ENCODE data around the gene RUFY4.

Gene RUFY4

GRCh38 chr2:218030409-218031195 lies 38.5 kb upstream of the RUFY4 start:
- TF ChIP-seq CTCF (IDR thresholded peaks at IDR 0.05; ENCODE audit: low read depth, low read length, missing control alignments) = no peak
- in situ Hi-C loops (cut with HindIII; ENCODE audit: low sequenced_read_pairs) = no loop called here
- no peak for DNase-seq (ENCODE audit: low read depth)
- no peak overlapping the region for H3K4me3 ChIP-seq (ENCODE audit: low read depth, low read length)

GRCh38 chr2:218031261-218031660 lies 37.8 kb upstream of the RUFY4 start:
- TF ChIP-seq CTCF (IDR thresholded peaks at IDR 0.05; ENCODE audit: low read depth, low read length, missing control alignments) = no peak
- H3K4me3 ChIP-seq (ENCODE audit: low read depth, low read length) = no peak overlapping the region
- DNase-seq (ENCODE audit: low read depth) = no peak
- in situ Hi-C loops (cut with HindIII; ENCODE audit: low sequenced_read_pairs) = no loop called here

GRCh38 chr2:218031771-218032257 lies 37.2 kb upstream of the RUFY4 start:
- in situ Hi-C loops (cut with HindIII; ENCODE audit: low sequenced_read_pairs) = no loop called here
- no peak overlapping the region for H3K4me3 ChIP-seq (ENCODE audit: low read depth, low read length)
- no peak for DNase-seq (ENCODE audit: low read depth)
- no peak for TF ChIP-seq CTCF (IDR thresholded peaks at IDR 0.05; ENCODE audit: low read depth, low read length, missing control alignments)

- in situ Hi-C loops (cut with HindIII; ENCODE audit: low sequenced_read_pairs) = no loop called here
- no peak for TF ChIP-seq CTCF (IDR thresholded peaks at IDR 0.05; ENCODE audit: low read depth, low read length, missing control alignments)
- H3K4me3 ChIP-seq (ENCODE audit: low read depth, low read length) = no peak overlapping the region
- no peak for DNase-seq (ENCODE audit: low read depth)
These were observed 36.5 kb upstream of the RUFY4 start for GRCh38 chr2:218032336-218033171.

GRCh38 chr2:218033208-218033589 lies 35.9 kb upstream of the RUFY4 start:
- no peak for TF ChIP-seq CTCF (IDR thresholded peaks at IDR 0.05; ENCODE audit: low read depth, low read length, missing control alignments)
- in situ Hi-C loops (cut with HindIII; ENCODE audit: low sequenced_read_pairs) = no loop called here
- H3K4me3 ChIP-seq (ENCODE audit: low read depth, low read length) = no peak overlapping the region
- DNase-seq (ENCODE audit: low read depth) = no peak

GRCh38 chr2:218033590-218034496 lies 35.2 kb upstream of the RUFY4 start:
- in situ Hi-C loops (cut with HindIII; ENCODE audit: low sequenced_read_pairs) = no loop called here
- no peak for DNase-seq (ENCODE audit: low read depth)
- no peak overlapping the region for H3K4me3 ChIP-seq (ENCODE audit: low read depth, low read length)
- TF ChIP-seq CTCF (IDR thresholded peaks at IDR 0.05; ENCODE audit: low read depth, low read length, missing control alignments) = no peak

Measured in astrocyte of the cerebellum (primary cell).